Stomach (tissue), 4 donors: ENCODE measurements around the gene COL4A2.

Experiments used
- CTCF ChIP-seq, 7 experiments: fragments of 450-650 bp in 4 of 7; fragments of 200-600 bp in 3 of 7; sonication (generic) in 3 of 7; IDR thresholded peaks; one replicate each; pipeline ENCODE4 v1.5.1; 2016 to 2019; ENCODE audit warnings: antibody characterized with exemption in 7 of 7, control low read depth in 2 of 7, mild to moderate bottlenecking in 1 of 7
- EP300 ChIP-seq: sonication (generic); formaldehyde crosslinking; IDR thresholded peaks from one replicate; pipeline ENCODE4 v1.6.1; 2017; ENCODE audit warnings: antibody characterized with exemption
- POLR2A ChIP-seq, 4 donors: fragments of 450-650 bp; IDR thresholded peaks; one replicate each; pipeline ENCODE4 v1.6.1; 2016; ENCODE audit warnings: antibody characterized with exemption in 4 of 4, control low read depth in 2 of 4, mild to moderate bottlenecking in 1 of 4, moderate library complexity in 1 of 4
- POLR2AphosphoS5 ChIP-seq, 3 donors: sonication (generic); formaldehyde crosslinking; IDR thresholded peaks; one replicate each; pipeline ENCODE4 v1.6.1; 2016; ENCODE audit warnings: antibody characterized with exemption in 3 of 3

- TF ChIP-seq POLR2A (IDR thresholded peaks at IDR 0.05) (no peak), POLR2AphosphoS5 (IDR thresholded peaks at IDR 0.05) (no peak), CTCF (IDR thresholded peaks at IDR 0.05) (no peak), EP300 (no peak)
These were observed 24.7 kb upstream of the COL4A2 start for GRCh38 chr13:110282316-110282841.
